Embryonic facial prominence (tissue), 1 donor: Measurements from ENCODE around the gene NR6A1.
"Not testable (repeated sequence)": the region's sequence is repeated elsewhere in the genome, so short reads cannot be mapped to it uniquely, and the experiment has no call there.

ENCODE experiments used
- DNase-seq: peaks from one replicate; pipeline ENCODE4 v3.0.0-alpha.2; 2016; ENCODE audit errors: extremely low spot score

NR6A1 gene

GRCh38 chr9:124615840-124616239 is 155.3 kb downstream of the NR6A1 start:
- not testable (repeated sequence) for DNase-seq

GRCh38 chr9:124615100-124615742 is 155.9 kb downstream of the NR6A1 start:
- no peak for DNase-seq

- DNase-seq, result no peak
Observed at GRCh38 chr9:124613849-124614248, 157.3 kb downstream of the NR6A1 start.

- no peak for DNase-seq
Observed at GRCh38 chr9:124611106-124611505, 160.0 kb downstream of the NR6A1 start.

- no peak for DNase-seq
Observed at GRCh38 chr9:124606027-124606426, 165.1 kb downstream of the NR6A1 start.

- no peak for DNase-seq
Observed at GRCh38 chr9:124605258-124605657, 165.9 kb downstream of the NR6A1 start.

- DNase-seq, result no peak
Observed at GRCh38 chr9:124602632-124603031, 168.5 kb downstream of the NR6A1 start.

GRCh38 chr9:124602204-124602603 is 168.9 kb downstream of the NR6A1 start:
- DNase-seq, result no peak

GRCh38 chr9:124600407-124600806 is 170.7 kb downstream of the NR6A1 start:
- DNase-seq, result no peak

- DNase-seq, result no peak
Observed at GRCh38 chr9:124599121-124599795, 171.9 kb downstream of the NR6A1 start.

- DNase-seq, result no peak
Observed at GRCh38 chr9:124598048-124598447, 173.1 kb downstream of the NR6A1 start.

- DNase-seq, result no peak
Observed at GRCh38 chr9:124596172-124596839, 174.8 kb downstream of the NR6A1 start.

- no peak for DNase-seq
Observed at GRCh38 chr9:124595743-124596142, 175.4 kb downstream of the NR6A1 start.

GRCh38 chr9:124594673-124595072 is 176.4 kb downstream of the NR6A1 start:
- no peak for DNase-seq

- peak; percentile 20 for DNase-seq
Observed at GRCh38 chr9:124594225-124594624, 176.9 kb downstream of the NR6A1 start.

- no peak for DNase-seq
Observed at GRCh38 chr9:124593651-124594058, 177.5 kb downstream of the NR6A1 start.

- DNase-seq, result peak; percentile 57
Observed at GRCh38 chr9:124593200-124593599, 177.9 kb downstream of the NR6A1 start.

- no peak for DNase-seq
Observed at GRCh38 chr9:124590889-124591641, 180.0 kb downstream of the NR6A1 start.

- DNase-seq, result no peak
Observed at GRCh38 chr9:124584631-124585030, 186.5 kb downstream of the NR6A1 start.

- DNase-seq, result no peak
Observed at GRCh38 chr9:124583134-124583533, 188.0 kb downstream of the NR6A1 start.

GRCh38 chr9:124580186-124580585 is 190.9 kb downstream of the NR6A1 start:
- no peak for DNase-seq

GRCh38 chr9:124576751-124577150 is 194.4 kb downstream of the NR6A1 start:
- no peak for DNase-seq
